Liver (tissue), 9 donors: Measurements from ENCODE around the gene COPS4. TPM values are rescaled to one million over a fixed set of nuclear protein-coding genes. Genes with fewer than 3 reads are reported as not detected.
A peak's percentile ranks its signal among the peaks of the same experiment; 100 is the strongest.

ENCODE experiments used
- DNase-seq: peaks from one replicate; pipeline ENCODE4 v3.0.0-alpha.2; 2017; ENCODE audit warnings: low spot score
- H3K27ac ChIP-seq, 2 donors: one replicate each; pipeline ENCODE4 v1.7.0; 2013; ENCODE audit warnings: inconsistent platforms in 2 of 2, low read length in 2 of 2, control low read depth in 1 of 2, low read depth in 1 of 2, mild to moderate bottlenecking in 1 of 2
- H3K27me3 ChIP-seq, 4 donors: one replicate each; pipeline versions ENCODE4 v1.6.1 to v1.7.0; 2013; ENCODE audit warnings: low read length in 3 of 4, inconsistent platforms in 1 of 4, mild to moderate bottlenecking in 1 of 4, moderate library complexity in 1 of 4; ENCODE audit not compliant: control insufficient read depth in 4 of 4, insufficient read depth in 4 of 4
- H3K36me3 ChIP-seq, 4 donors: one replicate each; pipeline versions ENCODE4 v1.6.1 to v1.7.0; 2013; ENCODE audit warnings: low read length in 3 of 4, mild to moderate bottlenecking in 3 of 4, low read depth in 1 of 4, moderate library complexity in 1 of 4; ENCODE audit not compliant: control insufficient read depth in 4 of 4, insufficient read depth in 3 of 4
- H3K4me1 ChIP-seq, 4 donors: one replicate each; pipeline versions ENCODE4 v1.6.1 to v1.7.0; 2013; ENCODE audit warnings: low read length in 3 of 4, mild to moderate bottlenecking in 3 of 4, moderate library complexity in 1 of 4; ENCODE audit not compliant: control insufficient read depth in 4 of 4, insufficient read depth in 4 of 4
- H3K4me3 ChIP-seq, 3 donors: one replicate each; pipeline versions ENCODE4 v1.6.1 to v1.7.0; 2013; ENCODE audit warnings: low read length in 3 of 3, control low read depth in 1 of 3, low read depth in 1 of 3, mild to moderate bottlenecking in 1 of 3
- H3K9ac ChIP-seq, 2 donors: one replicate each; pipeline ENCODE4 v1.7.0; 2013; ENCODE audit warnings: low read length in 2 of 2, mild to moderate bottlenecking in 2 of 2, moderate library complexity in 2 of 2, control low read depth in 1 of 2, low read depth in 1 of 2
- H3K9me3 ChIP-seq, 4 donors: one replicate each; pipeline versions ENCODE4 v1.6.1 to v1.7.0; 2013; ENCODE audit warnings: low read length in 3 of 4; ENCODE audit not compliant: control insufficient read depth in 4 of 4
- EGR1 ChIP-seq, 2 donors: IDR thresholded peaks; 2 replicates each; pipeline ENCODE4 v1.6.1; 2016 to 2018; ENCODE audit warnings: antibody characterized with exemption in 2 of 2, low read depth in 2 of 2
- FOXA1 ChIP-seq: IDR thresholded peaks from 2 replicates; pipeline ENCODE4 v1.6.1; 2016; ENCODE audit warnings: antibody characterized with exemption
- FOXA2 ChIP-seq: IDR thresholded peaks from 2 replicates; pipeline ENCODE4 v1.6.1; 2016; ENCODE audit warnings: antibody characterized with exemption
- GABPA ChIP-seq, 2 donors: IDR thresholded peaks in 1 of 2; conservative IDR thresholded peaks in 1 of 2; 2 replicates each; pipeline ENCODE4 v1.6.1; 2016; ENCODE audit warnings: antibody characterized with exemption in 2 of 2, mild to moderate bottlenecking in 1 of 2, moderate library complexity in 1 of 2
- HNF4A ChIP-seq, 2 donors: conservative IDR thresholded peaks; 2 replicates each; pipeline ENCODE4 v1.6.1; 2016; ENCODE audit warnings: antibody characterized with exemption in 2 of 2, mild to moderate bottlenecking in 2 of 2
- HNF4G ChIP-seq: IDR thresholded peaks from 2 replicates; pipeline ENCODE4 v1.6.1; 2016; ENCODE audit warnings: antibody characterized with exemption
- JUND ChIP-seq, 2 donors: IDR thresholded peaks; 2 replicates each; pipeline ENCODE4 v1.6.1; 2016; ENCODE audit warnings: antibody characterized with exemption in 2 of 2
- NR2F2 ChIP-seq: IDR thresholded peaks from 2 replicates; pipeline ENCODE4 v1.6.1; 2016; ENCODE audit warnings: antibody characterized with exemption
- RAD21 ChIP-seq, 2 donors: IDR thresholded peaks; 2 replicates each; pipeline ENCODE4 v1.6.1; 2016; ENCODE audit warnings: antibody characterized with exemption in 2 of 2, mild to moderate bottlenecking in 2 of 2
- RXRA ChIP-seq, 2 donors: IDR thresholded peaks; 2 replicates each; pipeline ENCODE4 v1.6.1; 2017 to 2018; ENCODE audit warnings: antibody characterized with exemption in 2 of 2, mild to moderate bottlenecking in 1 of 2
- SP1 ChIP-seq: IDR thresholded peaks from 2 replicates; pipeline ENCODE4 v1.6.1; 2018; ENCODE audit warnings: antibody characterized with exemption, mild to moderate bottlenecking
- TAF1 ChIP-seq: conservative IDR thresholded peaks from 2 replicates; pipeline ENCODE4 v1.6.1; 2016; ENCODE audit warnings: antibody characterized with exemption, mild to moderate bottlenecking
- YY1 ChIP-seq: IDR thresholded peaks from 2 replicates; pipeline ENCODE4 v1.6.1; 2016; ENCODE audit warnings: antibody characterized with exemption, mild to moderate bottlenecking
- WGBS: extraction: QIAGEN DNeasy Blood & Tissue Kit; methylation state at CpG from one replicate; pipeline ENCODE4 v1.1.7; 2013; 5-methylcytosine and 5-hydroxymethylcytosine counted together
- polyA plus RNA-seq, 2 donors: library from polyadenylated mRNA; stranded (reverse) in 1 of 2; unstranded in 1 of 2; fragments of 200-250 nt in 1 of 2; fragments of >200 nt in 1 of 2; fragmentation: Nextera tagmentation in 1 of 2; extraction: Ambion mirVana in 1 of 2; gene quantifications; one replicate each; pipeline versions ENCODE4 v1.2.1 to v1.2.3, GENCODE V29; 2013 to 2015
- total RNA-seq, 2 donors: library from RNA; depleted of rRNA; stranded (reverse); fragments of >200 nt; gene quantifications; one replicate each; pipeline ENCODE4 v1.2.3, GENCODE V29; 2014
- TF ChIP-seq, protein P1 (sequence below): IDR thresholded peaks from 2 replicates; pipeline ENCODE4 v1.6.1; 2016; ENCODE audit warnings: antibody characterized with exemption, mild to moderate bottlenecking
- TF ChIP-seq, protein P2 (sequence below): IDR thresholded peaks from 2 replicates; pipeline ENCODE4 v1.6.1; 2016; ENCODE audit warnings: antibody characterized with exemption
- TF ChIP-seq, protein P3 (sequence below): IDR thresholded peaks from 2 replicates; pipeline ENCODE4 v1.6.1; 2016; ENCODE audit warnings: antibody characterized with exemption
- TF ChIP-seq, protein P4 (sequence below): IDR thresholded peaks from 2 replicates; pipeline ENCODE4 v1.6.1; 2016; ENCODE audit warnings: antibody characterized with exemption
- TF ChIP-seq, protein P5 (sequence below): fragments of 150-350 bp; IDR thresholded peaks from 2 replicates; pipeline ENCODE4 v1.5.1; 2017; ENCODE audit warnings: improper control_type of control experiment, low read depth, low read length; ENCODE audit not compliant: missing input control
- donor health status: healthy.
- donor health status: healthy.
- donor health status: healthy.
- donor health status: healthy.
- donor health status: healthy.

The COPS4 gene
- total and polyA plus RNA-seq, 4 donors: 15.3 to 46.3 (median 17.4) TPM

DNA sequence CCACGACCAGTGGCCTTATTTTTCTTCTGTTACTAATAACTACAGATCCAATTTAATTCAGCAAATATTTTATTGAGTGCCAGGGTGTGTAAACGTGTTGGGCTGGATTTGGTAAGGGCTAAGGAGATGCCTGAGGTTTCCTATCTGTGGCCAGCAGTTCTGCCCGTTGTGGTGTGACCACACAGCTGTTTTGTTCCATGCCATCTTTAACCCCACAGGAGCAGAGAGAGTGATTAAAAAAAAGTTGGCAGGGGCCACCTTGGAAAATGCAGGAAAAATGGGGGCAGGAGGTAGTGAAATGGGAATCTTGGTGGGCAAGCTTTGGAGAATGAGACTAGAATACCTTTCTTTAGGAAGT is 78.4 kb downstream of the COPS4 start:
- DNase-seq: no peak
- Histone ChIP-seq H3K9me3 (no peaks in the 10 kb centered on the region), H3K27ac (peak overlapping the region in 1 of 2 donors; percentile 72), H3K36me3 (no peaks in the 10 kb centered on the region), H3K4me3 (peak overlapping the region in 1 of 3 donors; percentile 30), H3K27me3 (no peaks in the 10 kb centered on the region), H3K9ac (peak overlapping the region; percentile 33 to 80), H3K4me1 (peaks cover 0 to 9% (median 5%) of the 10 kb centered on the region in 4 donors)
- no peak for TF ChIP-seq JUND (IDR thresholded peaks at IDR 0.05)
- TF ChIP-seq RAD21 (IDR thresholded peaks at IDR 0.05): no peak
- no peak for TF ChIP-seq HNF4A (conservative IDR thresholded peaks at IDR 0.05)
- TF ChIP-seq, protein P1, sequence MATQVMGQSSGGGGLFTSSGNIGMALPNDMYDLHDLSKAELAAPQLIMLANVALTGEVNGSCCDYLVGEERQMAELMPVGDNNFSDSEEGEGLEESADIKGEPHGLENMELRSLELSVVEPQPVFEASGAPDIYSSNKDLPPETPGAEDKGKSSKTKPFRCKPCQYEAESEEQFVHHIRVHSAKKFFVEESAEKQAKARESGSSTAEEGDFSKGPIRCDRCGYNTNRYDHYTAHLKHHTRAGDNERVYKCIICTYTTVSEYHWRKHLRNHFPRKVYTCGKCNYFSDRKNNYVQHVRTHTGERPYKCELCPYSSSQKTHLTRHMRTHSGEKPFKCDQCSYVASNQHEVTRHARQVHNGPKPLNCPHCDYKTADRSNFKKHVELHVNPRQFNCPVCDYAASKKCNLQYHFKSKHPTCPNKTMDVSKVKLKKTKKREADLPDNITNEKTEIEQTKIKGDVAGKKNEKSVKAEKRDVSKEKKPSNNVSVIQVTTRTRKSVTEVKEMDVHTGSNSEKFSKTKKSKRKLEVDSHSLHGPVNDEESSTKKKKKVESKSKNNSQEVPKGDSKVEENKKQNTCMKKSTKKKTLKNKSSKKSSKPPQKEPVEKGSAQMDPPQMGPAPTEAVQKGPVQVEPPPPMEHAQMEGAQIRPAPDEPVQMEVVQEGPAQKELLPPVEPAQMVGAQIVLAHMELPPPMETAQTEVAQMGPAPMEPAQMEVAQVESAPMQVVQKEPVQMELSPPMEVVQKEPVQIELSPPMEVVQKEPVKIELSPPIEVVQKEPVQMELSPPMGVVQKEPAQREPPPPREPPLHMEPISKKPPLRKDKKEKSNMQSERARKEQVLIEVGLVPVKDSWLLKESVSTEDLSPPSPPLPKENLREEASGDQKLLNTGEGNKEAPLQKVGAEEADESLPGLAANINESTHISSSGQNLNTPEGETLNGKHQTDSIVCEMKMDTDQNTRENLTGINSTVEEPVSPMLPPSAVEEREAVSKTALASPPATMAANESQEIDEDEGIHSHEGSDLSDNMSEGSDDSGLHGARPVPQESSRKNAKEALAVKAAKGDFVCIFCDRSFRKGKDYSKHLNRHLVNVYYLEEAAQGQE: no peak
- TF ChIP-seq HNF4G: no peak
- TF ChIP-seq FOXA1: no peak
- TF ChIP-seq GABPA (IDR thresholded peaks at IDR 0.05 in 1 of 2, conservative IDR thresholded peaks at IDR 0.05 in 1 of 2): no peak
- no peak for TF ChIP-seq EGR1 (IDR thresholded peaks at IDR 0.05; ENCODE audit: low read depth in 2 of 2)
- no peak for TF ChIP-seq NR2F2
- no peak for TF ChIP-seq YY1
- TF ChIP-seq TAF1: no peak
- TF ChIP-seq RXRA (IDR thresholded peaks at IDR 0.05): no peak
- TF ChIP-seq SP1: no peak
- TF ChIP-seq, protein P2, sequence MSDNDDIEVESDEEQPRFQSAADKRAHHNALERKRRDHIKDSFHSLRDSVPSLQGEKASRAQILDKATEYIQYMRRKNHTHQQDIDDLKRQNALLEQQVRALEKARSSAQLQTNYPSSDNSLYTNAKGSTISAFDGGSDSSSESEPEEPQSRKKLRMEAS: no peak
- TF ChIP-seq, protein P3, sequence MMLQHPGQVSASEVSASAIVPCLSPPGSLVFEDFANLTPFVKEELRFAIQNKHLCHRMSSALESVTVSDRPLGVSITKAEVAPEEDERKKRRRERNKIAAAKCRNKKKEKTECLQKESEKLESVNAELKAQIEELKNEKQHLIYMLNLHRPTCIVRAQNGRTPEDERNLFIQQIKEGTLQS: no peak
- TF ChIP-seq, protein P4, sequence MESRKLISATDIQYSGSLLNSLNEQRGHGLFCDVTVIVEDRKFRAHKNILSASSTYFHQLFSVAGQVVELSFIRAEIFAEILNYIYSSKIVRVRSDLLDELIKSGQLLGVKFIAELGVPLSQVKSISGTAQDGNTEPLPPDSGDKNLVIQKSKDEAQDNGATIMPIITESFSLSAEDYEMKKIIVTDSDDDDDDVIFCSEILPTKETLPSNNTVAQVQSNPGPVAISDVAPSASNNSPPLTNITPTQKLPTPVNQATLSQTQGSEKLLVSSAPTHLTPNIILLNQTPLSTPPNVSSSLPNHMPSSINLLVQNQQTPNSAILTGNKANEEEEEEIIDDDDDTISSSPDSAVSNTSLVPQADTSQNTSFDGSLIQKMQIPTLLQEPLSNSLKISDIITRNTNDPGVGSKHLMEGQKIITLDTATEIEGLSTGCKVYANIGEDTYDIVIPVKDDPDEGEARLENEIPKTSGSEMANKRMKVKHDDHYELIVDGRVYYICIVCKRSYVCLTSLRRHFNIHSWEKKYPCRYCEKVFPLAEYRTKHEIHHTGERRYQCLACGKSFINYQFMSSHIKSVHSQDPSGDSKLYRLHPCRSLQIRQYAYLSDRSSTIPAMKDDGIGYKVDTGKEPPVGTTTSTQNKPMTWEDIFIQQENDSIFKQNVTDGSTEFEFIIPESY: no peak
- no peak for TF ChIP-seq FOXA2
- TF ChIP-seq, protein P5, sequence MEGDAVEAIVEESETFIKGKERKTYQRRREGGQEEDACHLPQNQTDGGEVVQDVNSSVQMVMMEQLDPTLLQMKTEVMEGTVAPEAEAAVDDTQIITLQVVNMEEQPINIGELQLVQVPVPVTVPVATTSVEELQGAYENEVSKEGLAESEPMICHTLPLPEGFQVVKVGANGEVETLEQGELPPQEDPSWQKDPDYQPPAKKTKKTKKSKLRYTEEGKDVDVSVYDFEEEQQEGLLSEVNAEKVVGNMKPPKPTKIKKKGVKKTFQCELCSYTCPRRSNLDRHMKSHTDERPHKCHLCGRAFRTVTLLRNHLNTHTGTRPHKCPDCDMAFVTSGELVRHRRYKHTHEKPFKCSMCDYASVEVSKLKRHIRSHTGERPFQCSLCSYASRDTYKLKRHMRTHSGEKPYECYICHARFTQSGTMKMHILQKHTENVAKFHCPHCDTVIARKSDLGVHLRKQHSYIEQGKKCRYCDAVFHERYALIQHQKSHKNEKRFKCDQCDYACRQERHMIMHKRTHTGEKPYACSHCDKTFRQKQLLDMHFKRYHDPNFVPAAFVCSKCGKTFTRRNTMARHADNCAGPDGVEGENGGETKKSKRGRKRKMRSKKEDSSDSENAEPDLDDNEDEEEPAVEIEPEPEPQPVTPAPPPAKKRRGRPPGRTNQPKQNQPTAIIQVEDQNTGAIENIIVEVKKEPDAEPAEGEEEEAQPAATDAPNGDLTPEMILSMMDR: no peak
- 72% methylated on average over 3 of the region's 3 CpGs for WGBS
